ENCODE data around the gene DNM3.

The DNM3 gene

DNA sequence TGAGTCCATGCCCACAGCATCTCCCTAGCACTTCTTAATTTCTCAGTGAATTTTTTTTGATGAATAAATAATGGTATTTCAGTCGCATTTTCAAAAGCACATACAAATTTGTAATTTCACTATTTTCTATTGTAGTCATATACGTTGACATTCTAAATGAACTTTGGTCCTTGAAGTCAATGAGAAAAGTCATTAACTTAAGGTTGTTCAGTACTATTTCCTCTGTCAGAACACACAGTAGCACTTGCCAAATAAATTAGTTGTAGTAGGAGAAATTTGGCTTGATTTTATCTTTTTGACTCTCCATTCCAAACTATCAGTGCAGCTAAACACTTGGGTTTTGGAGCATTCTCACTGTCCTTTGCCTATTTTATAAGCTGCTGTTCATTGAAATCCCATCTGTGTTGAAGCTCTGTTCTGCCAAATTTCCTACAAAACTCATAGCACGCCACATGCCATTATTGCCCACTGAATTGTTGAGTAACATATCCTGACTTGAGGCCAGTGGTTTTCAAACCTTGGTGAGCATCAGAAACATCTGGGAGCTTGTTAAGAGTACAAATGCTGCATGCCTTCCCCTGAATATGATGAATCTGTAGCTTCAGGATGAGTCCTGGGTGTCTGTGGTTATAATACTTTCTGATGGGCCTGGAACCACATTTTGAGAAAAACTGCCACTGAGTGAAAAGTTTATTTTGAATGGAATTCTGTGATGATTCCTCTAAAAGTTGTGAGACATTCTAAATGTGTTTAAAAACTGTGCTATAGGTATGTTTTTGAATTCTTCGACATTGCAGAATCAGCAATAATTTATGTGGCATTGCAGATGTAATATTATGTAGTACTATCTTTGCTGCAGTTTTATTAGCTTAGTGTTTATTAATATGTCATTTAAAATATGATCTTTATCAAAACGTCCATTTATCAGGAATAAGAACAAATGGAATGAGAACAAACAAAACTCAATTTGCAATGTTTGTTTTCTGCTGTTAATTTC is 78.9 kb downstream of the DNM3 start:
- no peak for DNase-seq (ENCODE audit: low spot score)

DNA sequence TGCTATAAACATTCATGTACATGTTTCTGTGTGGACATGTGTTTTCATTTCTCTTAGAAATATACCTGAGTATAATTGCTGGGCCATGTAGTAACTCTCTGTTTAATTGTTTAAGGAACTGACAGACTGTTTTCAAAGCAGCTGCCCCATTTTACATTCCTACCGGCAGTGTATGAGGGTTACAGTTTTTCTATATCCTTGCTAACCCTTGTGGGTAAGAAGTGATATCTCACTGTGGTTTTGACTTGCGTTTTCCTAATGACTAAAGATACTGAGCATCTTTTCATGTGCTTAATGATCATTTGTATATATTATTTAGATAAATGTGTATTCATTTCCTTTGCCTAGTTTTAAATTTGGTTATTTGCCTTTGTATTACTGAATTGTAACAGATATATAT is 81.7 kb downstream of the DNM3 start:
- DNase-seq (ENCODE audit: low spot score), result no peak

- no peak for DNase-seq (ENCODE audit: low spot score)
Observed at GRCh38 chr1:171929121-171929520, 87.8 kb downstream of the DNM3 start.

DNA sequence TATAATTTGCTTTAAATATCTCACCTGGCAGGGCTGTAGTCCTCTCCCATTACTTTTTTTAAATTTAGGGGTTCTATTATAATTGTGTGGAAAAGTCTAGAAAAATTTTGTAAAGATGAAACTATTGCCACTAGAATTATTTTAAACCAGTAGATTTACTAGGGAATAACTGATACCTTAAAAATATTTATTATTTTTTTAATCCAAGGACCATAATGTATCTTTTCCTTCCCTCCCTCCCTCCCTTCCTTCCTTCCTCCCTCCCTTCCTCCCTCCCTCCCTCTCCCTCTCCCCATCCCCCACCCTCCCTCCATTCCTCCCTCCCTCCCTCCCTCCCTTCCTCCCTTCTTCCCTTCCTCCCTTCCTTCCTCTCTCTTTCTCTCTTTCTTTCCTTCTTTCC is 90.5 kb downstream of the DNM3 start:
- DNase-seq (ENCODE audit: low spot score), result no peak

- DNase-seq (ENCODE audit: low spot score), result no peak
Observed at GRCh38 chr1:171934664-171935063, 93.4 kb downstream of the DNM3 start.

- DNase-seq (ENCODE audit: low spot score), result no peak
Observed at GRCh38 chr1:171935086-171935485, 93.8 kb downstream of the DNM3 start.

DNA sequence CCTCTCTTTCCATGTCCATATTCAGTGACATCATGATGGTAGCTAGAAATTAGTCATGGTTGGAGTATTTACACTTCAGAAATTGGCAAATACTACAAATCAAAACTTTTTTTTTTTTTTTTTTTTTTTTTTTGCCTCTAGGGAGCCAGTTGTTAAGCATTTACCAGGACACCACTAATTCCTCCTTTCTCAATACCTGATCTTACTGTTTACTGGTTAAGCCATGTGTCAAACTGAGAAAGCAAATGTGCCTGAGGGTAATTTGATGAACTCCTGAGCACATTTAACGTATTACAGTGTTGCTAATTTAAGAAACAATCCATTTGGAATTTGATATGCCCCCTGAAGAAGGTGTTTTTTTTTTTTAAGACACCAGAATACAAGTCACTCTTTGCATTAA is 94.4 kb downstream of the DNM3 start:
- DNase-seq (ENCODE audit: low spot score), result no peak

GRCh38 chr1:171937938-171938337 is 96.6 kb downstream of the DNM3 start:
- DNase-seq (ENCODE audit: low spot score), result no peak

GRCh38 chr1:171939740-171940139 is 98.4 kb downstream of the DNM3 start:
- no peak for DNase-seq (ENCODE audit: low spot score)

GRCh38 chr1:171940368-171940767 is 99.1 kb downstream of the DNM3 start:
- no peak for DNase-seq (ENCODE audit: low spot score)

- DNase-seq (ENCODE audit: low spot score), result no peak
Observed at GRCh38 chr1:171941920-171942319, 100.6 kb downstream of the DNM3 start.

DNA sequence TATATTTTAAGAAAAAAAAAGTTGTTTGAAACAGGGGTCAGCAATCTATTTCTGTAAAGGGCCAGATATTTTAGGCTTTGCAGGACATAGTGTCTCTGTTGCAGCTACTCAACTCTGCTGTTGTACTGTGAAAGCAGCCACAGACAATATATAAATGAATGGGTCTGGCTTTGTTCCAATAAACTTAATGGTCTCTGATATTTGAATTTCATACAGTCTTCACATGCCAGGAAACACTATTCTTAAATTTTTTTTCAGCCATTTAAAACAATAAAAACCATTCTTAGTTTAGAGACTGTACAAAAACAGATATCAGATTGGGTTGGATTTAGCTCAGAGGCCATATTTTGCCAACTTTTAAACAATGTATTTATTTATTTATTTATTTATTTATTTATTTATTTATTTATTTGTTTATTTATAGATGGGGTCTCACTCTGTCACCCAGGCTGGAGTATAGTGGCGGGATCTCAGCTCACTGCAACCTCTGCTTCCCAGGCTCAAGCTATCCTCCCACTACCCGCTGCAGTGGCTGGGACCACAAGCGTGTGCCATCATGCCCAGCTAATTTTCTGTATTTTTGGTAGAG is 102.8 kb downstream of the DNM3 start:
- DNase-seq (ENCODE audit: low spot score), result no peak

GRCh38 chr1:171948511-171948910 is 107.2 kb downstream of the DNM3 start:
- DNase-seq (ENCODE audit: low spot score), result no peak

- no peak for DNase-seq (ENCODE audit: low spot score)
Observed at GRCh38 chr1:171949316-171949715, 108.0 kb downstream of the DNM3 start.

DNA sequence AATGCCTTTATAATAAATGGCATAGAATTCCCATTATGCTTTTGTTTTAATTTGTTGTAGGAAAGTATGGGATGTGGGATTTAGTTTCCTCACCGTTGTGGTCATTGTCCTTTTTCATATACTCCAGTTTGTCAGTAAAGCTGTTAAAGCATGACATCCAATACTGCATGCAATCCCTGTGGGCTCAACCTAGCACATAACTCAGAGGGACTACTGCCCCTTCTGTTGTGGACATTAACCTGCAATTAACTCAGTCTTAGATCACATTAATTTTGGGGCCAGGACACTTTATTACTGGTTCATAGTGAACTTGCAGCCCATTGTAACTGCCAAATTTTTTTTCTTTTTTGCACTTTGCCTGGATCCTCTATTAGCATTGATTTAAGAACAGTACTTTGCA is 112.5 kb downstream of the DNM3 start:
- DNase-seq (ENCODE audit: low spot score), result no peak

GRCh38 chr1:171954361-171954760 is 113.1 kb downstream of the DNM3 start:
- no peak for DNase-seq (ENCODE audit: low spot score)

GRCh38 chr1:171961861-171962260 is 120.6 kb downstream of the DNM3 start:
- no peak for DNase-seq (ENCODE audit: low spot score)

GRCh38 chr1:171963762-171964161 is 122.5 kb downstream of the DNM3 start:
- no peak for DNase-seq (ENCODE audit: low spot score)

DNA sequence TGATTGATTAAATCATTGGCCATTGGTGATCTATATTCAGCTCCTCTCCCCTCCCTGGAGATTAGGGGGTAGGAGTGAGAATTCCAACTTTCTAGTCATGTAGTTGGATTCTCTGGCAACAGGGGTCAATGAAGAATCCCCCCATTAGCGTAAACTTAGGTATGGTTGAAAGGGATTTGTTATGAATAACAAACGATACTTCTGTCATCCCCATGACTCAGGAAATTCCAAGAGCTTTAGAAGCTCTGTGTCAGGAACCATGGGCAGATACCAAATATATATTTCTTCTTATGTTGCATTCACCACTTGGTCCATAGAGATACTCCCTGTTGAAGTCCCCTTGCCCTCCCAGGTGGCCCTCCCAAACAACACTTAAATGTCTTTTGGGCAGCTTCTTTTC is 124.5 kb downstream of the DNM3 start:
- DNase-seq (ENCODE audit: low spot score), result no peak

DNA sequence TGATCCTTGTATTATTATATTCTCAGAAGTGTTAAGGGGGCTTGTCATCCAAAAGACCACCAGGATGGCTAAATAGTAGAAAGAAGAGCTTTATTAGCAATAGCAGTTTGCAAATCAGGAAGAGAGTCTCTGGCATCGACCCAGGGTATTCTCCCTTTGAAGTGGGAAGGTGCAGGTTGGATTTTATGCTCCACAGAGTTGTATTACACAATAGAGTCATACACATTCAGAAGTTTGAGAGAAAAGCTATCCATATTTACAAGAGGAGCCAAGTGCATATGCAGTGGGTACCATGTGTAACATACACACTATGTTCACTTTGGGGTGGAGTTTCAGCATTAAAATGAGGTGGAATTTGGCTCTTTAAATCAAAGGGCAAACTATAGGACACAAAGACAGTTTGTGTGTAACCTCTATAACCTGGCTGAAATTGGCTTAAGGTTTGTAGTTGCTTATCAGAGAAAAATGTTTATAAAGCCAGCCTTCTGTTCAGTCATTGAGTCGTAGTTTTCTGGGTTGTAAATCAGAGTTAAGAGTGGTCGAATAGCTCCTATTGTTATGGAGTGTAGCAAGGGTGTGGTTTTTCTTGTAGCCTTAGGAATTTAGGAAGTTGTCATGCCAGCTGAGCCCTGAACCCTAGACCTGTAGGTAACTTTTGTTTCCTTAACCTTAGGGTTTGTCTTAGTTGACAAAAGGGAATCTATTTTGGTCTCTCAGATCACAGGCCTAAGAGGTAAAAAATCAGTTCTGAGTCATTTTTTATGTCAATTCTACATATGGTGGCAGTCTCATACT is 125.3 kb downstream of the DNM3 start:
- no peak for DNase-seq (ENCODE audit: low spot score)

DNA sequence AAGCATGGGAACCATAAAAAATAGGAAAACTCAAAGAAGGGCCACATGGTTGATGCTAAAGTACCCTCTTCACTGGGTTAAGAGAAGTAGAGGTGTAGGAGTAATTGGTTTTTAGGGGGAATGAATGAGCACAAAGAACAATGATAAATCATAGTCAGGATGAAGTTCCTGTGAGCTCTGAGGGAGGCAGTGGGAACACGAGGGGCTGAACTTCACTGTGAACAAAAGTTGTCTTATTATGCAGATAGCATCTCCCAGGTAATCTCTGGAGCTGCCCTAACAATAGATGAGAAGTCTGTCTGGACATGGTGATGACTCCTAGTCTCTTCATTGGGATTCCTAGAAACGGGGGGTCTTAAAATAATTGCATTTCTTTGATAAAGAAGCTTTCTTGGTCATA is 127.9 kb downstream of the DNM3 start:
- no peak for DNase-seq (ENCODE audit: low spot score)

- no peak for DNase-seq (ENCODE audit: low spot score)
Observed at GRCh38 chr1:171969813-171970212, 128.5 kb downstream of the DNM3 start.

GRCh38 chr1:171972846-171973245 is 131.5 kb downstream of the DNM3 start:
- DNase-seq (ENCODE audit: low spot score), result no peak

Measured in CD4-positive, alpha-beta T cell treated with Interleukin-2 at 100 ng/mL for 4 hours (primary cell).